Ascending aorta (tissue), 2 donors: ENCODE data around the gene SLTM. TPM values are rescaled to one million over a fixed set of nuclear protein-coding genes. Genes with fewer than 3 reads are reported as not detected.

Experiments
- DNase-seq, 2 donors: peaks; one replicate each; pipeline ENCODE4 v3.0.0-alpha.2; 2019; ENCODE audit warnings: low spot score in 2 of 2
- H3K27ac ChIP-seq, 2 donors: fragments of 200-600 bp; sonication (generic); one replicate each; pipeline ENCODE4 v1.5.1; 2016 to 2017; ENCODE audit warnings: mild to moderate bottlenecking in 1 of 2
- H3K27me3 ChIP-seq: fragments of 200-600 bp; sonication (generic); one replicate; pipeline ENCODE4 v1.5.1; 2017
- H3K36me3 ChIP-seq, 2 donors: fragments of 200-600 bp; sonication (generic); one replicate each; pipeline ENCODE4 v1.5.1; 2016
- H3K4me1 ChIP-seq, 2 donors: fragments of 200-600 bp; sonication (generic); one replicate each; pipeline ENCODE4 v1.5.1; 2016 to 2017; ENCODE audit warnings: mild to moderate bottlenecking in 1 of 2
- H3K4me3 ChIP-seq, 2 donors: fragments of 200-600 bp; sonication (generic); one replicate each; pipeline ENCODE4 v1.5.1; 2016 to 2017; ENCODE audit warnings: mild to moderate bottlenecking in 1 of 2
- H3K9me3 ChIP-seq, 2 donors: fragments of 200-600 bp; sonication (generic); one replicate each; pipeline ENCODE4 v1.5.1; 2016
- CTCF ChIP-seq, 3 experiments: fragments of 200-600 bp in 2 of 3; fragments of 450-650 bp in 1 of 3; sonication (generic) in 2 of 3; IDR thresholded peaks; one replicate each; pipeline ENCODE4 v1.5.1; 2016 to 2019; ENCODE audit warnings: antibody characterized with exemption in 3 of 3, mild to moderate bottlenecking in 1 of 3, moderate library complexity in 1 of 3
- intact Hi-C: fragments of 100-400 bp; cut with DNase I; formaldehyde crosslinking; loops from one replicate; pipeline ENCODE4 v1.15.1; 2023
- total RNA-seq: library from RNA; depleted of rRNA; stranded (reverse); fragments of >200 nt; gene quantifications from one replicate; pipeline ENCODE4 v1.1.0, GENCODE V29; 2016

The SLTM gene
- total RNA-seq, 1 donor from 2014 or later = 109 TPM

GRCh38 chr15:58967479-58967878 lies 34.0 kb upstream of the SLTM start:
- Histone ChIP-seq H3K9me3 (no peaks in the 10 kb centered on the region), H3K36me3 (no peaks in the 10 kb centered on the region), H3K27ac (no peak overlapping the region), H3K27me3 (no peaks in the 10 kb centered on the region), H3K4me3 (no peak overlapping the region), H3K4me1 (no peaks in the 10 kb centered on the region)
- no peak for TF ChIP-seq CTCF (IDR thresholded peaks at IDR 0.05)
- intact Hi-C loops = no loop called here
- DNase-seq = no peak

- Histone ChIP-seq H3K36me3 (no peaks in the 10 kb centered on the region), H3K4me3 (no peak overlapping the region), H3K9me3 (no peaks in the 10 kb centered on the region), H3K27me3 (no peaks in the 10 kb centered on the region), H3K27ac (no peak overlapping the region), H3K4me1 (no peaks in the 10 kb centered on the region)
- intact Hi-C loops = no loop called here
- no peak for DNase-seq
- TF ChIP-seq CTCF (IDR thresholded peaks at IDR 0.05) = no peak
These were observed 33.2 kb upstream of the SLTM start for GRCh38 chr15:58966698-58967097.

GRCh38 chr15:58962662-58963565 lies 29.4 kb upstream of the SLTM start:
- no peak overlapping the region for H3K27ac ChIP-seq
- no peak overlapping the region for H3K4me3 ChIP-seq
- no peaks in the 10 kb centered on the region for H3K9me3 ChIP-seq
- H3K4me1 ChIP-seq = no peaks in the 10 kb centered on the region
- H3K36me3 ChIP-seq = no peaks in the 10 kb centered on the region
- H3K27me3 ChIP-seq = no peaks in the 10 kb centered on the region
- DNase-seq = no peak
- no peak for TF ChIP-seq CTCF (IDR thresholded peaks at IDR 0.05)
- intact Hi-C loops = no loop called here

- Histone ChIP-seq H3K9me3 (no peaks in the 10 kb centered on the region), H3K4me3 (no peak overlapping the region), H3K27ac (no peak overlapping the region), H3K36me3 (no peaks in the 10 kb centered on the region), H3K27me3 (no peaks in the 10 kb centered on the region), H3K4me1 (no peaks in the 10 kb centered on the region)
- DNase-seq = no peak
- no peak for TF ChIP-seq CTCF (IDR thresholded peaks at IDR 0.05)
- intact Hi-C loops = no loop called here
These were observed 28.7 kb upstream of the SLTM start for GRCh38 chr15:58962136-58962535.

- H3K4me3 ChIP-seq = no peak overlapping the region
- H3K9me3 ChIP-seq = no peaks in the 10 kb centered on the region
- DNase-seq = no peak
- no peaks in the 10 kb centered on the region for H3K36me3 ChIP-seq
- H3K27me3 ChIP-seq = no peaks in the 10 kb centered on the region
- intact Hi-C loops = no loop called here
- H3K4me1 ChIP-seq = no peaks in the 10 kb centered on the region
- no peak for TF ChIP-seq CTCF (IDR thresholded peaks at IDR 0.05)
- no peak overlapping the region for H3K27ac ChIP-seq
These were observed 25.3 kb upstream of the SLTM start for GRCh38 chr15:58958811-58959210.
